ENCODE data around the gene PIGN. TPM values are rescaled to one million over a fixed set of nuclear protein-coding genes. Genes with fewer than 3 reads are reported as not detected.
A peak's percentile ranks its signal among the peaks of the same experiment; 100 is the strongest.

The PIGN gene
- total RNA-seq, 2 donors from 2014 or later = 38.2 to 48.8 TPM

DNA sequence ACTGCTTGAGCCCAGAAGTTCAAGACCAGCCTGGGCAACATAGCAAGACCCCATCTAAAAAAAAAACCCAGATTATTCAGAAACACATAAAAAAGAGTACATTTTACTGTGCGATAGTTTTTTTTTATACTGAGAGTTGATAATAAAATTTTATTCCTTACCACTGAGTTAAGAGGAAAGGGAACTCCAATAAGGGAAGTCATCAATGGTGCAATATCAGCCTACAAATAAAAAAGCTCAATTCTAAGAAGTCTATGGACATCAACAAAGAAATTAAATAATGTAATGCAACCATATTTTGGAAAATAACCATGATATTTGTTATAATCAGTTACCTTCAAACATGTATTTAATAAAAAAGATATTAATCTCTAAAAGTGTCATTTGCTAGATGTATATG, 46.6 kb downstream of the PIGN start:
- Mint-ChIP-seq H3K4me3 (no peak overlapping the region), H3K27me3 (ENCODE audit: insufficient read depth) (no peaks in the 10 kb centered on the region), H3K4me1 (peaks cover 6% of the 10 kb centered on the region), H3K9me3 (no peaks in the 10 kb centered on the region), H3K36me3 (ENCODE audit: low read depth) (peaks cover 6% of the 10 kb centered on the region), H3K27ac (no peak overlapping the region)
- Histone ChIP-seq H3K27me3 (ENCODE audit: control insufficient read depth, insufficient read depth, low read length, poor library complexity, severe bottlenecking) (no peaks in the 10 kb centered on the region), H3K9ac (ENCODE audit: extremely low read depth, low read length, poor library complexity, severe bottlenecking) (no peak overlapping the region), H3K9me3 (ENCODE audit: control insufficient read depth, low read length) (no peaks in the 10 kb centered on the region), H3K4me3 (ENCODE audit: low read length) (no peak overlapping the region), H3K4me1 (ENCODE audit: control insufficient read depth, insufficient read depth, low read length) (no peaks in the 10 kb centered on the region), H3K27ac (ENCODE audit: low read depth, low read length) (no peak overlapping the region), H3K36me3 (ENCODE audit: control insufficient read depth, insufficient read depth, low read length) (peaks cover 28% of the 10 kb centered on the region)
- TF ChIP-seq, protein P1, sequence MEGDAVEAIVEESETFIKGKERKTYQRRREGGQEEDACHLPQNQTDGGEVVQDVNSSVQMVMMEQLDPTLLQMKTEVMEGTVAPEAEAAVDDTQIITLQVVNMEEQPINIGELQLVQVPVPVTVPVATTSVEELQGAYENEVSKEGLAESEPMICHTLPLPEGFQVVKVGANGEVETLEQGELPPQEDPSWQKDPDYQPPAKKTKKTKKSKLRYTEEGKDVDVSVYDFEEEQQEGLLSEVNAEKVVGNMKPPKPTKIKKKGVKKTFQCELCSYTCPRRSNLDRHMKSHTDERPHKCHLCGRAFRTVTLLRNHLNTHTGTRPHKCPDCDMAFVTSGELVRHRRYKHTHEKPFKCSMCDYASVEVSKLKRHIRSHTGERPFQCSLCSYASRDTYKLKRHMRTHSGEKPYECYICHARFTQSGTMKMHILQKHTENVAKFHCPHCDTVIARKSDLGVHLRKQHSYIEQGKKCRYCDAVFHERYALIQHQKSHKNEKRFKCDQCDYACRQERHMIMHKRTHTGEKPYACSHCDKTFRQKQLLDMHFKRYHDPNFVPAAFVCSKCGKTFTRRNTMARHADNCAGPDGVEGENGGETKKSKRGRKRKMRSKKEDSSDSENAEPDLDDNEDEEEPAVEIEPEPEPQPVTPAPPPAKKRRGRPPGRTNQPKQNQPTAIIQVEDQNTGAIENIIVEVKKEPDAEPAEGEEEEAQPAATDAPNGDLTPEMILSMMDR (conservative IDR thresholded peaks at IDR 0.05) = no peak
- WGBS, 2 experiments (ENCODE audit: insufficient coverage in 1 of 2, insufficient read length in 1 of 2) = no CpG with 5 or more reads among the region's 1 CpG
- no peak for DNase-seq

DNA sequence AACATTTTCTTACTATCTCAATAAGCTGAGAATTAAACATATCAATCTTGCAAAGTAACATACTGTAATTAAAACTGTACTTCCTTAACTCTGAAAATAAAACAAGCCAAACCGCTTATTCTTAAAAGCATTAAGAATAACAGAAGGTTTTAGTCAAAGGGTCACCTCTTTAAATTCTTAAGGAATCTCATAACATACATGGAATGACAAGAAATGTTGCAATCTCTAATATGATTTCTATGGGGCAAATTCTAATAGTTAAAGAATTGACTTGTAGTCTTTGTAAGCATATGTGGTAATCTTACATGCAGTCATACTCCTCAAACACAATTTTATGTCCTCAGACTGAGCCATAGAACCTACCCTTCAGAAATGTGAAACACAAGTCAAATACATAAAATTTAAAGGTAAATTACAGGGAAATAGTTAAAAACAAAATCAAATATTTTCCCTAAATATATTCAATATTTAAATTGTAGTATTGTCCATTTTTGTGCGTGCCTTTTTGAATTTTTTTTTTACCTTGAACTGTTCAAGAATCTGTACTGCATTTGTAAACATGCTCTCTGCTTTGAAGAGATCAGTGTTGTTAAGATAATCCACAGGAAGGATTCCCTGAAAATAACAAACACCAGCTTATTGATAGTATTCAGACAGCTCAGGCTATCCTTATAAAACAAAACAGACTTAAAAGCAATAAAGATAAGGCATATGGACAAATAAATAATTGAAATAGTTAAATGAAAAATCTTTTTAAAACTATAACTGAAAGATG, 48.2 kb downstream of the PIGN start:
- Mint-ChIP-seq H3K27ac (no peak overlapping the region), H3K4me3 (no peak overlapping the region), H3K27me3 (ENCODE audit: insufficient read depth) (no peaks in the 10 kb centered on the region), H3K9me3 (no peaks in the 10 kb centered on the region), H3K4me1 (peaks cover 6% of the 10 kb centered on the region), H3K36me3 (ENCODE audit: low read depth) (peaks cover 6% of the 10 kb centered on the region)
- TF ChIP-seq, protein P1 (conservative IDR thresholded peaks at IDR 0.05) = no peak
- Histone ChIP-seq H3K4me1 (ENCODE audit: control insufficient read depth, insufficient read depth, low read length) (no peaks in the 10 kb centered on the region), H3K9ac (ENCODE audit: extremely low read depth, low read length, poor library complexity, severe bottlenecking) (no peak overlapping the region), H3K27me3 (ENCODE audit: control insufficient read depth, insufficient read depth, low read length, poor library complexity, severe bottlenecking) (no peaks in the 10 kb centered on the region), H3K9me3 (ENCODE audit: control insufficient read depth, low read length) (no peaks in the 10 kb centered on the region), H3K27ac (ENCODE audit: low read depth, low read length) (no peak overlapping the region), H3K36me3 (ENCODE audit: control insufficient read depth, insufficient read depth, low read length) (peaks cover 26% of the 10 kb centered on the region), H3K4me3 (ENCODE audit: low read length) (no peak overlapping the region)
- 100% methylated on average over 1 to 2 of the region's 2 CpGs for WGBS, 2 experiments (ENCODE audit: insufficient coverage in 1 of 2, insufficient read length in 1 of 2)
- no peak for DNase-seq

DNA sequence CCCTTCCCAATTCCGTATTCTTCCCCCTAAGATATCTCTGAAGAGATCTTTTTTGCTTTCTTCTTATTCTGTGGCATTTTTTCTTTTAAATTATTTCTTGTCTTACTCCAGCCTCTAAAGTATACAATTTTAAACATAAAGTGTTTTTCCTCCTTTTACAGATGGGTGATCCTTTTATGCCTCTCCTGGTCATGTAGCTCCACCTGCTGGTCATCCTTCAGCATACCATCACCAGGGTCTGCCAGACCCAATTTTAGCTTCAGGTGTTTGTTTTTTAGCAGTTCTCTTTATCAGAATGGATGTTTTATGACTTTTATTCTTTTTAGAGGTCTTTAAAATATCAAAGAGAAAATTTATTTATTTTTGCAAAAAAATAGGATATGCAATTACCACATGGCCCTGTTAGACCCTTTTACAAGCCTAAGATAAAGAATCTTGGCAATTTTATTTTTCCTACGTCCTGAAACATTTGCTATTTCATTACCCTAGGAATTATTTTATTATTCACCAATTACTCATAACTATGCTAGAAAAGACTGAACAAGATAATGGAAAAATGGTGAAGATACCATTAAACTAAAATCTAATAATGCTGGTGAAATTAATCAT, 55.5 kb downstream of the PIGN start:
- WGBS, 2 experiments (ENCODE audit: insufficient coverage in 1 of 2, insufficient read length in 1 of 2) = 94% methylated on average over 2 of the region's 2 CpGs; no CpG with 5 or more reads in 1 of the 2 experiments
- Histone ChIP-seq H3K27me3 (ENCODE audit: control insufficient read depth, insufficient read depth, low read length, poor library complexity, severe bottlenecking) (no peaks in the 10 kb centered on the region), H3K36me3 (ENCODE audit: control insufficient read depth, insufficient read depth, low read length) (peaks cover 4% of the 10 kb centered on the region), H3K4me1 (ENCODE audit: control insufficient read depth, insufficient read depth, low read length) (no peaks in the 10 kb centered on the region), H3K27ac (ENCODE audit: low read depth, low read length) (no peak overlapping the region), H3K9me3 (ENCODE audit: control insufficient read depth, low read length) (no peaks in the 10 kb centered on the region), H3K4me3 (ENCODE audit: low read length) (no peak overlapping the region), H3K9ac (ENCODE audit: extremely low read depth, low read length, poor library complexity, severe bottlenecking) (no peak overlapping the region)
- H3K27ac Mint-ChIP-seq = no peak overlapping the region
- TF ChIP-seq, protein P1 (conservative IDR thresholded peaks at IDR 0.05) = peak; percentile 99
- no peaks in the 10 kb centered on the region for H3K36me3 Mint-ChIP-seq (ENCODE audit: low read depth)
- no peak overlapping the region for H3K4me3 Mint-ChIP-seq
- peak; percentile 81 for DNase-seq
- H3K9me3 Mint-ChIP-seq = no peaks in the 10 kb centered on the region
- no peaks in the 10 kb centered on the region for H3K4me1 Mint-ChIP-seq
- H3K27me3 Mint-ChIP-seq (ENCODE audit: insufficient read depth) = no peaks in the 10 kb centered on the region

Data from endodermal cell (in vitro differentiated cells).